Gastroesophageal sphincter (tissue), 3 donors: Measurements from ENCODE around the gene ADARB1.

Experiments
- CTCF ChIP-seq, 4 experiments: fragments of 200-600 bp in 2 of 4; fragments of 450-650 bp in 2 of 4; sonication (generic) in 1 of 4; IDR thresholded peaks; one replicate each; pipeline ENCODE4 v1.5.1; 2017 to 2019; ENCODE audit warnings: antibody characterized with exemption in 4 of 4, mild to moderate bottlenecking in 2 of 4, moderate library complexity in 2 of 4
- POLR2A ChIP-seq, 2 donors: fragments of 450-650 bp; IDR thresholded peaks; one replicate each; pipeline ENCODE4 v1.6.1; 2017; ENCODE audit warnings: antibody characterized with exemption in 2 of 2, mild to moderate bottlenecking in 2 of 2, moderate library complexity in 1 of 2

- no peak for TF ChIP-seq CTCF (IDR thresholded peaks at IDR 0.05)
- TF ChIP-seq POLR2A (IDR thresholded peaks at IDR 0.05) = no peak
Measured at GRCh38 chr21:45113543-45113942, 39.2 kb downstream of the ADARB1 start.
